HCT116 (cell line): ENCODE data around the gene PTPN7. TPM values are rescaled to one million over a fixed set of nuclear protein-coding genes. Genes with fewer than 3 reads are reported as not detected.

ENCODE experiments used
- ATAC-seq: fragments of 200-7000 bp; cut with Tn5 transposase; 2 replicates; pipeline ENCODE4 v1.9.1; 2020; ENCODE audit warnings: mild to moderate bottlenecking, moderate library complexity
- BruUV-seq: library from RNA; stranded (reverse); fragments of 400-500 nt; replicated peaks from 2 replicates; lab custom pipeline; 2021; lab: Mats Ljungman, UMichigan
- CTCF ChIA-PET: fragments of 300-600 bp; sonication (Branson Sonifier 250); formaldehyde crosslinking; loops from one replicate; lab custom pipeline; 2021; ENCODE audit warnings: antibody characterized with exemption; lab: Charles Lee
- POLR2A ChIA-PET: fragments of 300-600, 350-600 bp; sonication (Branson Sonifier 250); formaldehyde crosslinking; loops from one replicate; lab custom pipeline; 2021; ENCODE audit warnings: antibody characterized with exemption; lab: Charles Lee
- RAD21 ChIA-PET, 2 experiments: fragments of 300-600 bp; sonication (Branson Sonifier 250); formaldehyde crosslinking; loops; one replicate each; lab custom pipeline; 2023; ENCODE audit warnings: low total read pairs in 2 of 2; ENCODE audit not compliant: uncharacterized antibody in 2 of 2, unreplicated experiment in 2 of 2, low non-redundant PET in 1 of 2; lab: Charles Lee
- DNase-seq: peaks from one replicate; pipeline ENCODE4 v3.0.0-alpha.2; 2010; ENCODE audit warnings: low read depth, low spot score
- H2AFZ ChIP-seq: fragments of 200-600 bp; shearing (Covaris generic), sonication (generic); 2 replicates; pipeline ENCODE4 v1.6.1; 2017; ENCODE audit warnings: low read depth, mixed run types, mixed read lengths, antibody characterized with exemption, low read length; ENCODE audit not compliant: poor library complexity, severe bottlenecking
- H3K27ac ChIP-seq: 2 replicates; pipeline ENCODE4 v1.5.1; 2012; ENCODE audit warnings: low read depth, low read length
- H3K27me3 ChIP-seq: fragments of 200-600 bp; sonication (generic); 2 replicates; pipeline ENCODE4 v1.6.1; 2016; ENCODE audit warnings: mixed run types, low read length, mixed read lengths; ENCODE audit not compliant: insufficient read depth
- H3K36me3 ChIP-seq, 2 experiments: fragments of 200-500 bp in 1 of 2; fragments of 200-600 bp in 1 of 2; sonication (Bioruptor generic) in 1 of 2; sonication (generic) in 1 of 2; 2 replicates each; pipeline versions ENCODE4 v1.5.1 to v1.6.1; 2014 to 2016; ENCODE audit warnings: low read length in 2 of 2, inconsistent platforms in 1 of 2, mixed read lengths in 1 of 2, mixed run types in 1 of 2; ENCODE audit not compliant: insufficient read depth in 2 of 2, control insufficient read depth in 1 of 2
- H3K4me1 ChIP-seq, 2 experiments: fragments of 200-600 bp in 1 of 2; sonication (generic) in 1 of 2; 2 replicates each; pipeline versions ENCODE4 v1.5.1 to v1.6.1; 2012 to 2017; ENCODE audit warnings: low read length in 2 of 2, inconsistent platforms in 1 of 2, mild to moderate bottlenecking in 1 of 2, mixed read lengths in 1 of 2, mixed run types in 1 of 2, moderate library complexity in 1 of 2; ENCODE audit not compliant: insufficient read depth in 2 of 2, control insufficient read depth in 1 of 2
- H3K4me2 ChIP-seq: fragments of 200-600 bp; sonication (generic); 2 replicates; pipeline ENCODE4 v1.6.1; 2017; ENCODE audit warnings: mixed run types, low read length, mixed read lengths
- H3K4me3 ChIP-seq, 2 experiments: fragments of 200-600 bp in 1 of 2; sonication (generic) in 1 of 2; replicated peaks in 1 of 2; 2 replicates each; pipeline ENCODE4 v1.5.1; 2011 to 2016; ENCODE audit warnings: low read length in 2 of 2, control low read depth in 1 of 2, low read depth in 1 of 2, mild to moderate bottlenecking in 1 of 2, mixed read lengths in 1 of 2, mixed run types in 1 of 2
- H3K79me2 ChIP-seq: fragments of 200-600 bp; sonication (generic); 2 replicates; pipeline ENCODE4 v1.6.1; 2017; ENCODE audit warnings: mild to moderate bottlenecking, mixed run types, low read length, moderate library complexity, mixed read lengths; ENCODE audit not compliant: insufficient read depth
- H3K9ac ChIP-seq: fragments of 200-600 bp; sonication (generic); 2 replicates; pipeline ENCODE4 v1.6.1; 2016; ENCODE audit warnings: low read length, mixed read lengths
- H3K9me2 ChIP-seq: fragments of 200-600 bp; sonication (generic), shearing (Covaris generic); 2 replicates; pipeline ENCODE4 v1.6.1; 2017; ENCODE audit warnings: mixed run types, mild to moderate bottlenecking, moderate library complexity; ENCODE audit not compliant: insufficient read depth
- H3K9me3 ChIP-seq, 2 experiments: fragments of 200-500 bp in 1 of 2; fragments of 200-600 bp in 1 of 2; sonication (Bioruptor generic) in 1 of 2; sonication (generic) in 1 of 2; 2 replicates each; pipeline ENCODE4 v1.6.1; 2014 to 2017; ENCODE audit warnings: low read length in 2 of 2, mixed read lengths in 2 of 2, inconsistent platforms in 1 of 2, low read depth in 1 of 2, mild to moderate bottlenecking in 1 of 2, mixed run types in 1 of 2, moderate library complexity in 1 of 2; ENCODE audit not compliant: control insufficient read depth in 1 of 2, insufficient read depth in 1 of 2
- H4K20me1 ChIP-seq: fragments of 200-600 bp; sonication (generic), shearing (Covaris generic); 2 replicates; pipeline ENCODE4 v1.6.1; 2017; ENCODE audit warnings: mixed run types, mild to moderate bottlenecking, moderate library complexity; ENCODE audit not compliant: insufficient read depth
- CBX3 ChIP-seq: IDR thresholded peaks from 2 replicates; pipeline ENCODE4 v1.6.1; 2012; ENCODE audit warnings: low read depth
- EZH2 ChIP-seq: fragments of 200-600 bp; sonication (generic); IDR thresholded peaks from 2 replicates; pipeline ENCODE4 v1.6.1; 2017; ENCODE audit warnings: antibody characterized with exemption, mixed run types
- POLR2A ChIP-seq: IDR thresholded peaks from 2 replicates; pipeline ENCODE4 v1.7.0; 2011; ENCODE audit warnings: borderline replicate concordance; ENCODE audit not compliant: insufficient read depth, insufficient read length; ENCODE audit errors: extremely low read depth
- POLR2AphosphoS5 ChIP-seq: IDR thresholded peaks from 2 replicates; pipeline ENCODE4 v1.6.1; 2011; ENCODE audit warnings: mild to moderate bottlenecking, low read depth, low read length, moderate library complexity
- TCF7L2 ChIP-seq: IDR thresholded peaks from 2 replicates; pipeline ENCODE4 v1.7.0; 2011; ENCODE audit warnings: borderline replicate concordance, inconsistent platforms; ENCODE audit not compliant: insufficient read depth, insufficient read length; ENCODE audit errors: extremely low read depth
- YY1 ChIP-seq: IDR thresholded peaks from 2 replicates; pipeline ENCODE4 v1.6.1; 2011; ENCODE audit warnings: low read length, low read depth, moderate library complexity, mild to moderate bottlenecking; ENCODE audit not compliant: insufficient replicate concordance; ENCODE audit errors: extremely low read depth
- ZBTB33 ChIP-seq: IDR thresholded peaks from 2 replicates; pipeline ENCODE4 v1.6.1; 2011; ENCODE audit warnings: mild to moderate bottlenecking, low read length, moderate library complexity; ENCODE audit not compliant: insufficient replicate concordance; ENCODE audit errors: extremely low read depth
- intact Hi-C: fragments of 100-400 bp; cut with micrococcal nuclease; formaldehyde crosslinking; loops from 2 replicates; pipeline ENCODE4 v1.10.0; 2022
- total RNA-seq: library from RNA; stranded (reverse); gene quantifications from one replicate; pipeline ENCODE4 v1.2.1, GENCODE V29; 2021; ENCODE audit not compliant: unreplicated experiment

Gene PTPN7
- total RNA-seq, 1 experiment from 2014 or later: 0.76 TPM

GRCh38 chr1:202176949-202177927, 16.8 kb upstream of the PTPN7 start:
- intact Hi-C loops: no loop called here
- CTCF ChIA-PET: no interaction called here
- H3K9me2 ChIP-seq: no peaks in the 10 kb centered on the region
- POLR2A ChIA-PET: no interaction called here
- H3K4me3 ChIP-seq: no peak overlapping the region
- no peak for DNase-seq
- H3K9me3 ChIP-seq: no peaks in the 10 kb centered on the region
- no peak overlapping the region for H3K9ac ChIP-seq
- BruUV-seq: no TSS peak
- no peaks in the 10 kb centered on the region for H3K27me3 ChIP-seq
- no peaks in the 10 kb centered on the region for H3K36me3 ChIP-seq
- H3K27ac ChIP-seq: no peak overlapping the region
- 0 out of 2 replicates have a peak, but pooled peaks have one; percentile 46 for ATAC-seq
- H3K4me2 ChIP-seq: no peak overlapping the region
- H3K79me2 ChIP-seq: no peaks in the 10 kb centered on the region
- RAD21 ChIA-PET: no interaction called here
- no peak overlapping the region for H2AFZ ChIP-seq
- no peaks in the 10 kb centered on the region for H4K20me1 ChIP-seq
- TF ChIP-seq POLR2A (no peak), TCF7L2 (no peak), ZBTB33 (no peak), YY1 (no peak), CBX3 (no peak), EZH2 (no peak), POLR2AphosphoS5 (no peak)
- H3K4me1 ChIP-seq: no peaks in the 10 kb centered on the region
